Cardiac fibroblast (primary cell): Measurements from ENCODE around the gene MTHFD1.
"Not testable (repeated sequence)": the region's sequence is repeated elsewhere in the genome, so short reads cannot be mapped to it uniquely, and the experiment has no call there.

Experiments used
- DNase-seq, 2 donors: peaks; one replicate each; pipeline versions ENCODE4 v3.0.0 to v3.0.0-alpha.2; 2010; ENCODE audit warnings: low read depth in 2 of 2
- H3K4me3 ChIP-seq, 2 donors: replicated peaks in 1 of 2; 1 replicate in 1 of 2; 2 replicates in 1 of 2; pipeline ENCODE4 v1.5.1; 2011; ENCODE audit warnings: low read depth in 2 of 2, low read length in 2 of 2, mild to moderate bottlenecking in 2 of 2, moderate library complexity in 1 of 2
- TF ChIP-seq, protein P1 (sequence below): IDR thresholded peaks from one replicate; pipeline ENCODE4 v1.5.1; 2011; ENCODE audit warnings: low read depth, mild to moderate bottlenecking, low read length, inconsistent platforms

The MTHFD1 gene

DNA sequence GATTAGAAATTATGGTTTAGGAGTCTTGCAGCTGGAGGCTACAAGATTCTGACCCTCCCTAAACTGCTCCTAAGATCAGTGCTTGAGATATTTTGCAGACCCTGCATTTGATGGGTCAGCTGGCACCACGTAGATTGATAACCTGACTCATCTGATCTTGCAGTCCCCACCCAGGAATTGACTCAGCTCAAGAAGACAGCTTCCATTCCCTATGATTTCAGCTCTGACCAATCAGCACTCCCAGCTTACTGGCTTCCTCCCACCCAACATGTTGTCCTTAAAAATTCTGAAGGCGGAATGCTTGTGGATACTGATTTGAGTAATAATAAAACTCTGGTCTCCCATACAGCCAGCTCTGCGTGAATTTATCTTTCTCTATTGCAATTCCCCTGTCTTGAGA, 23.2 kb upstream of the MTHFD1 start:
- peak; percentile 26 to 63 for DNase-seq
- no peak overlapping the region for H3K4me3 ChIP-seq
- TF ChIP-seq, protein P1, sequence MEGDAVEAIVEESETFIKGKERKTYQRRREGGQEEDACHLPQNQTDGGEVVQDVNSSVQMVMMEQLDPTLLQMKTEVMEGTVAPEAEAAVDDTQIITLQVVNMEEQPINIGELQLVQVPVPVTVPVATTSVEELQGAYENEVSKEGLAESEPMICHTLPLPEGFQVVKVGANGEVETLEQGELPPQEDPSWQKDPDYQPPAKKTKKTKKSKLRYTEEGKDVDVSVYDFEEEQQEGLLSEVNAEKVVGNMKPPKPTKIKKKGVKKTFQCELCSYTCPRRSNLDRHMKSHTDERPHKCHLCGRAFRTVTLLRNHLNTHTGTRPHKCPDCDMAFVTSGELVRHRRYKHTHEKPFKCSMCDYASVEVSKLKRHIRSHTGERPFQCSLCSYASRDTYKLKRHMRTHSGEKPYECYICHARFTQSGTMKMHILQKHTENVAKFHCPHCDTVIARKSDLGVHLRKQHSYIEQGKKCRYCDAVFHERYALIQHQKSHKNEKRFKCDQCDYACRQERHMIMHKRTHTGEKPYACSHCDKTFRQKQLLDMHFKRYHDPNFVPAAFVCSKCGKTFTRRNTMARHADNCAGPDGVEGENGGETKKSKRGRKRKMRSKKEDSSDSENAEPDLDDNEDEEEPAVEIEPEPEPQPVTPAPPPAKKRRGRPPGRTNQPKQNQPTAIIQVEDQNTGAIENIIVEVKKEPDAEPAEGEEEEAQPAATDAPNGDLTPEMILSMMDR = no peak

DNA sequence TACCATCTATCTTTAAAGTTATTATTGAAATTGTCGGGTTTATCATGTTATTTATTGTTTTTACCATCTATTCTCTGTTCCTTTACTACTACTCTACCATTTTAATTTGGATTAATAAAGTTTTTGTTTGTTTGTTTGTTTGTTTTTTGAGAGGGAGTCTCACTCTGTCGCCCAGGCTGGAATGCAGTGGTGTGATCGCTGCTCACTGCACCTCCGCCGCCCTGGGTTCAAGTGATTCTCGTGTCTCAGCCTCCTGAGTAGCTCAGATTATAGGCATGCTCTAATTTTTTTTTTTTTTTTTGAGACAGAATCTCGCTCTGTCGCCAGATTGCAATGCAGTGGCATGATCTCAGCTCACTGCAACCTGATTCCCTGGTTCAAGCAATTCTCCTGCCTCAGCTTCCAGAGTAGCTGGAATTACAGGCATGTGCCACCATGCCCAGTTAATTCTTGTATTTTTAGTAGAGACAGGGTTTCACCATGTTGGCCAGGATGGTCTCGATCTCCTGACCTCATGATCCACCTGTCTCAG, 22.7 kb upstream of the MTHFD1 start:
- DNase-seq, H3K4me3 ChIP-seq: not testable (repeated sequence)

DNA sequence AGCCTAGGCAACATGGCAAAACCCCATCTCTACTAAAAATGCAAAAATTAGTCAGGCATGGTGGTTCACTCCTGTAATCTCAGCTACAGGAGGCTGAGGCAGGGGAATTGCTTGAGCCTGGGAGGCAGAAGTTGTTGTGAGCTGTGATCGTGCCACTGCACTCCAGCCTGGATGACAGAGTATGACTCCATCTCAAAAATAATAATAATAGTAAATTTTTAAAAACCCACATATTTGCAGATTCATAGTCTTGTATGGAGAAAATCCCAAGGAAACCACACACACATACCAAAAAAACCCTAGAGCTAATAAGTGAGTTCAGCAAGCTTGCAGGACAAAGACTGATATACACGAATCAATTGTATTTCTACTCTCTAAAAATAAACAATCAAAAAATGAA, 19.0 kb upstream of the MTHFD1 start:
- TF ChIP-seq, protein P1 = no peak
- H3K4me3 ChIP-seq = no peak overlapping the region
- no peak for DNase-seq

DNA sequence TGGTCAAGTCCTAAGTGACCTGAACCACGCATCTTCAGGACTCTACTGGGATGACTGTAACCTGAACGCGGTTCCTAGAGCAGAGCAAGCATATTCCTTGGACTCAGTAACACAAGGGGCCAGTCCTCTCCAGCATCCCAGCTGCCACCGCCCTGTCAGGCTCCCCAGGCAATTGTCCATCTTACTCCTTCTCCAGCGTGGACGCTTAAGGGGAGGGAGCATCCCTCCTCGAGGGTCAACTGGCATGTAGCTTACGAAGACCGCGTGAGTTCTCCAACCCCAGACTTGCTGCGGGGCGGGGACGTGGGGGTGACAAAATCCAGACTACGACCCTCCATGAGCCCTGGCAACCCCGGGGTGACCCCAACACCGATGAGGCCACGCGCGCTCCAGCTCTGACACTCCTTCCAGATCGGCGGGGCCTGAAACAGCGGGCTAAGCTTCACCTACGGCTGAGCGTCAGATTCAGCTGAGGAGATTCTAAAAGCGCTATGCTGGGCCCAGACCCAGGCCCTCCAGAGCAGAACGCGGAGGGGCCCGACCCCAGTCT, 846 bp upstream of the MTHFD1 start:
- peak overlapping the region; percentile 81 to 83 for H3K4me3 ChIP-seq
- TF ChIP-seq, protein P1 = no peak
- peak; percentile 30 to 46 for DNase-seq

DNA sequence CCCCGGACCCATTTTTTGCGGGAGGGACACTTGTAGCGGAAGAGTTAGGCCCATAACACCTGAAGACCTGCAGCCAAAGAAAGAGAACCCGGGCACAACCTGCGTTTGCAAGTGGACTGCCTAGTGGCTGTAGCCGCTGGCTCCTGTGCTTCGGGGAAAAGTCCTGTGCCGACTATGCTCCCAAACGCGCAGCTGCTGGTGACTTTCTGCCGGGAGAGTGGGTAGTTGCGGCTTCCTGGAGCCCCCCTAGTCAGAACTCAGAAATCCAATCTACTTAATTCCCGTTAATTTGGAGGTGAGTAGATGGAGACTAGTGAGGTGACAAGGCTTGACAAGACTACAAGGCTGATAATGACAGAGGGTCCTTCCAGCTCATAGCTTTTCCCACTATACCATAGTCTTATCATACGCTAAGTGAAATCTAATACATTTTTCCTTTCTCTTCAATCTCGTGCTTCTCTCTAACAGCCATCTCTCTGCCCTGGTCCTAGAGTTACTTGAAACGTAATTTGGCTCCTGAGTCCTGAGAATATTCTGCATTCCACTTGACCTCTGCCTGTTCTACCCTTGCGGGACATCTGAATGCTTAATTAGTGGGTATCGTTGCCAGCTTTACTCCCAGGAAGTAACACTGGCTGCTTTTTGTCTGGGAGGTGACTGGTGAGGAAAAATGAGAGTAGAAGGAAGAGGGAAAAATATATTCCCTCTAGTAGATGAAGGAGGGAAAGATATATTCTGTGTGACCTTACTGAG, 556 bp downstream of the MTHFD1 start:
- TF ChIP-seq, protein P1 = no peak

DNA sequence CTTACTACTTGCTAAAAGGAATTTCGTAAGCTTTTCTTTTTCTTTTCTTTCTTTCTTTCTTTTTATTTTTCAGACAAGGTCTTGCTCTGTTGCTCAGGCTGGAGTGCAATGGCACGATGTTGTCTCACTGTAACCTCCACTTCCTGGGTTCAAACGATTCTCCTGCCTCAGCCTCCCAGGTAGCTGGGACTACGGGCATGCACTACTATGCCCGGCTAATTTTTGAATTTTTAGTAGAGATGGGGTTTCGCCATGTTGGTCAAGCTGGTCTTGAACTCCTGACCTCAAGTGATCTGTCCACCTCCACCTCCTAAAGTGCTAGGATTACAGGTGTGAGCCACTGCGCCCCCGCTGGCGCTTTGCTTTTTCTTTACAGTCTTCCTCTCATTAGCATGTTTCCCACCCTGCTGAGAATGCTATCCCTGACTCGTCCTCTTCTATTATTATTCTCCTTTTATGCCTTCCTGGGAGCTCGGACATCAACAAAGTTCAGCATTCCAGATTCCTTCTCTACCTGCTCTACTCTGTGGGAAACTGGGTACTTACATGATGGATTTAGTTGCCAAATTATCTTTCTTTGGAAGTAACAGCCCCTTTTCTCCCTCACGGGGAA, 3.1 kb downstream of the MTHFD1 start:
- H3K4me3 ChIP-seq = no peak overlapping the region
- DNase-seq = no peak
- TF ChIP-seq, protein P1 = no peak

More for the DNA sequence above, 556 bp downstream of the MTHFD1 start:
- peak; percentile 26 to 32 for DNase-seq
- H3K4me3 ChIP-seq = peak overlapping the region; percentile 81 to 83

DNA sequence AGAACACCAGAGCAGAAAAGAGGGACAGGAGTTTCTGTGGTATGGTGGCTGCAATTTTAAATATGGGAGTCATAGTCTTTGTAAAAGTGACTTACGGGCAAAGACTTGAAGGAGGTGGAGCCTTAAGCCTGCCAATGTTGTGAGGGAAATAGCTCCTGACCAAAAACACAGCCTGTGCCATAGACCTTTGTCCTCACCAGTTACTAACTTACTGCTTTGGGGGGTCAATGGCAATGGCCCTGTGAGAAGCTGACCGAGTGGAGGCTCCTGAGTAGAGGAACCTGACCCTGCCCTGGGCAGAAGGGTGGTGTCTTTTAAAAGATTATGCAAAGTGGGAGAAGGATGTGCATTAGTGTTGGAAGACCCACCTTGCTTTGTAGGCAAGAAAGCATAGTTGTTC, 3.8 kb downstream of the MTHFD1 start:
- TF ChIP-seq, protein P1 = no peak
- no peak for DNase-seq
- no peak overlapping the region for H3K4me3 ChIP-seq

DNA sequence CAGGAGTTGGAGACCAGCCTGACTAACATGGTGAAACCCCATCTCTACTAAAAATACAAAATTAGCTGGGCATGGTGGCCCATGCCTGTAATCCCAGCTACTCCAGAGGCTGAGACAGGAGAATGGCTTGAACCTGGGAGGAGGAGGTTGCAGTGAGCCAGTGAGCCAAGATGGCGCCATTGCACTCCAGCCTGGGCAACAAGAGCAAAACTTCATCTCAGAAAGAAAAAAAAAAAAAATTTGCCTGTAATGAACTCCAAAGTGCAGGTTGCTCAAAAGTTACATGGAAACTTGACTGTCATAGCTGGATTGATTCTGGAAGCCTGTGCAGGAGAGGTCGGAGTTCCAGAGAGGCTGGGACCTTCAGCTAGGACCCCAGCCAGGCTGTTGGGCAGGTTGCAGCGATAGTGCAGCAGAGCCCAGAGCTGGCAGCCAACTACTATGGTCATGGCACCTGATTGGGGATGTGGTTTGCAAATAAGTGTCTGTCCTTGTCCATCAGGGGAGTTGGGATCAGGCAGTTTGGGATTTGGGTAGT, 5.1 kb downstream of the MTHFD1 start:
- DNase-seq, H3K4me3 ChIP-seq: not testable (repeated sequence)
